Gastrocnemius medialis (tissue), 4 donors: ENCODE measurements around the gene WDR91. TPM values are rescaled to one million over a fixed set of nuclear protein-coding genes. Genes with fewer than 3 reads are reported as not detected.
"Not testable (repeated sequence)": the region's sequence is repeated elsewhere in the genome, so short reads cannot be mapped to it uniquely, and the experiment has no call there.

Source experiments
- ATAC-seq, 2 donors: fragments of 150-250 bp; one replicate each; pipeline ENCODE4 v1.9.1; 2016
- DNase-seq, 2 donors: peaks; one replicate each; pipeline ENCODE4 v3.0.0-alpha.2; 2019
- H3K27ac ChIP-seq, 4 donors: fragments of 200-600 bp; sonication (generic); 1 replicate in 1 of 4; 2 replicates in 3 of 4; pipeline ENCODE4 v1.5.1; 2016 to 2018; ENCODE audit warnings: mild to moderate bottlenecking in 2 of 4, moderate library complexity in 1 of 4
- H3K27me3 ChIP-seq, 3 donors: fragments of 200-600 bp; sonication (generic) in 2 of 3; 1 replicate in 1 of 3; 2 replicates in 2 of 3; pipeline versions ENCODE4 v1.5.1 to v1.6.0; 2016 to 2019; ENCODE audit warnings: mild to moderate bottlenecking in 1 of 3, moderate library complexity in 1 of 3
- H3K36me3 ChIP-seq, 2 donors: fragments of 200-600 bp; sonication (generic) in 1 of 2; one replicate each; pipeline ENCODE4 v1.5.1; 2017 to 2018
- H3K4me1 ChIP-seq, 2 donors: fragments of 200-600 bp; sonication (generic) in 1 of 2; one replicate each; pipeline ENCODE4 v1.5.1; 2016 to 2017; ENCODE audit warnings: mild to moderate bottlenecking in 2 of 2
- H3K4me3 ChIP-seq, 4 donors: fragments of 200-600 bp; sonication (generic) in 3 of 4; 1 replicate in 1 of 4; 2 replicates in 3 of 4; pipeline ENCODE4 v1.5.1; 2016 to 2019; ENCODE audit warnings: mild to moderate bottlenecking in 2 of 4
- H3K9me3 ChIP-seq, 3 donors: fragments of 200-600 bp; sonication (generic) in 2 of 3; 1 replicate in 1 of 3; 2 replicates in 2 of 3; pipeline ENCODE4 v1.5.1; 2016 to 2019
- POLR2A ChIP-seq, 2 donors: fragments of 450-650 bp; IDR thresholded peaks; one replicate each; pipeline ENCODE4 v1.6.1; 2017; ENCODE audit warnings: antibody characterized with exemption in 2 of 2, mild to moderate bottlenecking in 2 of 2, moderate library complexity in 2 of 2
- in situ Hi-C, 4 donors: fragments of 200-750 bp; cut with MboI; loops; one replicate each; pipeline versions ENCODE4 v1.15.0 to v1.8.0; 2017; ENCODE audit warnings: low sequenced_read_pairs in 4 of 4
- intact Hi-C: fragments of 100-400 bp; cut with DNase I; formaldehyde crosslinking; loops from one replicate; pipeline ENCODE4 v1.15.1; 2023; ENCODE audit warnings: low total_unique reads
- total RNA-seq, 4 donors: library from RNA; depleted of rRNA; stranded (reverse); fragments of >200 nt; gene quantifications; one replicate each; pipeline versions ENCODE4 v1.1.0 to v1.2.3, GENCODE V29; 2016
- TF ChIP-seq, protein P1 (sequence below), 5 experiments: fragments of 450-650 bp in 3 of 5; fragments of 200-600 bp in 2 of 5; sonication (generic) in 2 of 5; IDR thresholded peaks in 4 of 5; conservative IDR thresholded peaks in 1 of 5; 1 replicate in 4 of 5; 2 replicates in 1 of 5; pipeline ENCODE4 v1.5.1; 2016 to 2019; ENCODE audit warnings: antibody characterized with exemption in 5 of 5, mild to moderate bottlenecking in 3 of 5, moderate library complexity in 3 of 5

WDR91 gene
- total RNA-seq, 4 donors from 2014 or later = 3.6 to 8.0 (median 6.4) TPM

DNA sequence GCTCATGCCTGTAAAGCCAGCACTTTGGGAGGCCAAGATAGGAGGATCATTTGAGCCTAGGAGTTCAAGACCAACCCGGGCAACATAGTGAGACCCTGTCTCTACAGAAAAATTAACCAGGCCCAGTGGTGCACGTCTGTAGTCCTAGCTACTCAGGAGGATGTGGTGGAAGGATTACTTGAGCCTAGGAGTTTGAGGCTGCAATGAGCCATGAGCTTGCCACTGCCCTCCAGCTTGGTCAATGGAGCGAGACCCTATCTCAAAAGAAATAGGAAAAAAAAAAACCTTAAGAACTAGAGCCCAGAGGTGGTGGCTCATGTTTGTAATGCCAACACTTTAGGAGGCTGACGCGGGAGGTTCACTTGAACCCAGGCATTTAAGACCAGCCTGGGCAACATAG lies 24.5 kb upstream of the WDR91 start:
- H3K9me3 ChIP-seq = no peaks in the 10 kb centered on the region
- no peak overlapping the region for H3K4me3 ChIP-seq
- ATAC-seq (no peak), DNase-seq (no peak)
- no peak for TF ChIP-seq POLR2A (IDR thresholded peaks at IDR 0.05)
- TF ChIP-seq, protein P1, sequence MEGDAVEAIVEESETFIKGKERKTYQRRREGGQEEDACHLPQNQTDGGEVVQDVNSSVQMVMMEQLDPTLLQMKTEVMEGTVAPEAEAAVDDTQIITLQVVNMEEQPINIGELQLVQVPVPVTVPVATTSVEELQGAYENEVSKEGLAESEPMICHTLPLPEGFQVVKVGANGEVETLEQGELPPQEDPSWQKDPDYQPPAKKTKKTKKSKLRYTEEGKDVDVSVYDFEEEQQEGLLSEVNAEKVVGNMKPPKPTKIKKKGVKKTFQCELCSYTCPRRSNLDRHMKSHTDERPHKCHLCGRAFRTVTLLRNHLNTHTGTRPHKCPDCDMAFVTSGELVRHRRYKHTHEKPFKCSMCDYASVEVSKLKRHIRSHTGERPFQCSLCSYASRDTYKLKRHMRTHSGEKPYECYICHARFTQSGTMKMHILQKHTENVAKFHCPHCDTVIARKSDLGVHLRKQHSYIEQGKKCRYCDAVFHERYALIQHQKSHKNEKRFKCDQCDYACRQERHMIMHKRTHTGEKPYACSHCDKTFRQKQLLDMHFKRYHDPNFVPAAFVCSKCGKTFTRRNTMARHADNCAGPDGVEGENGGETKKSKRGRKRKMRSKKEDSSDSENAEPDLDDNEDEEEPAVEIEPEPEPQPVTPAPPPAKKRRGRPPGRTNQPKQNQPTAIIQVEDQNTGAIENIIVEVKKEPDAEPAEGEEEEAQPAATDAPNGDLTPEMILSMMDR (IDR thresholded peaks at IDR 0.05 in 4 of 5, conservative IDR thresholded peaks at IDR 0.05 in 1 of 5) = no peak
- in situ Hi-C loops = loop anchor here in 1 of 4 donors (25.0 kb wide), 1 partner anchor 1099 kb away; the partner anchor contains the start of gene LRGUK
- H3K27me3 ChIP-seq = no peaks in the 10 kb centered on the region
- H3K27ac ChIP-seq = no peak overlapping the region
- H3K4me1 ChIP-seq = no peaks in the 10 kb centered on the region
- H3K36me3 ChIP-seq = no peaks in the 10 kb centered on the region
- intact Hi-C loops = no loop called here

DNA sequence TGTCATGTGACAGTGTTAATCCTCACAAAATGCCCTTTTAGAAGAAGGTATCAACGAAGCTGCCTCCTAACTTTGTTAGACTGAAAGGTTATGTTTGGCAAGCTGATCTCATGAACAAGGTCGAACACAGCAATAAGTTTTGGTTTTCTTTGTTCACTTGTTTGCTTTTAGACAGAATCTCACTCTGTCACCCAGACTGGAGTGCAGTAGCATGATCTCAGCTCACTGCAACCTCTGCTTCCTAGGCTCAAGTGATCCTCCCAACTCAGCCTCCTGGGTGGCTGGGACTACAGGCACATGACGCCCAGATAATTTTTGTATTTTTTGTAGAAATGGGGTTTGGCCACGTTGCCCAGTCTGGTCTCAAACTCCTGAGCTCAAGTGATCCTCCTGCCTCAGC lies 23.4 kb upstream of the WDR91 start:
- no peak for ATAC-seq

DNA sequence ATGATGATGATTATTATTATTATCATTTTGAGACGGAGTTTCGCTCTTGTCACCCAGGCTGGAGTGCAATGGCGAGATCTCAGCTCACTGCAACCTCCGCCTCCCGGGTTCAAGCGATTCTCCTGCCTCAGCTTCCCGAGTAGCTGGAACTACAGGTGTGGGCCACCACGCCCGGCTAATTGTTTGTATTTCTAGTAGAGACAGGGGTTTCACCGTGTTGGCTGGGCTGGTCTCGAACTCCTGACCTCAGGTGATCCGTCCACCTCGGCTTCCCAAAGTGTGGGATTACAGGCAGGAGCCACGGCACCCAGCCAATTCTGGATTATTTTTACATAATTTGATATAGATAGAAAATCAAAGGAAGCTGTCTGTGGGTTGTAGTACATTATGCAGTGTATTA lies 22.8 kb upstream of the WDR91 start:
- H3K36me3 ChIP-seq, H3K9me3 ChIP-seq, DNase-seq, H3K4me3 ChIP-seq, H3K27me3 ChIP-seq, ATAC-seq, H3K4me1 ChIP-seq, intact Hi-C loops, H3K27ac ChIP-seq: not testable (repeated sequence)
- in situ Hi-C loops = loop anchor here in 1 of 4 donors (25.0 kb wide), 1 partner anchor 1097 kb away; the partner anchor contains the start of gene LRGUK

More for the DNA sequence above, 23.4 kb upstream of the WDR91 start:
- Histone ChIP-seq H3K27me3 (no peaks in the 10 kb centered on the region), H3K4me3 (no peak overlapping the region), H3K9me3 (no peaks in the 10 kb centered on the region), H3K27ac (no peak overlapping the region), H3K4me1 (no peaks in the 10 kb centered on the region), H3K36me3 (no peaks in the 10 kb centered on the region)
- DNase-seq = no peak
- TF ChIP-seq POLR2A (IDR thresholded peaks at IDR 0.05) = no peak
- TF ChIP-seq, protein P1 (IDR thresholded peaks at IDR 0.05 in 4 of 5, conservative IDR thresholded peaks at IDR 0.05 in 1 of 5) = no peak
- intact Hi-C loops = no loop called here
- in situ Hi-C loops = loop anchor here in 1 of 4 donors (25.0 kb wide), 1 partner anchor 1097 kb away; the partner anchor contains the start of gene LRGUK

DNA sequence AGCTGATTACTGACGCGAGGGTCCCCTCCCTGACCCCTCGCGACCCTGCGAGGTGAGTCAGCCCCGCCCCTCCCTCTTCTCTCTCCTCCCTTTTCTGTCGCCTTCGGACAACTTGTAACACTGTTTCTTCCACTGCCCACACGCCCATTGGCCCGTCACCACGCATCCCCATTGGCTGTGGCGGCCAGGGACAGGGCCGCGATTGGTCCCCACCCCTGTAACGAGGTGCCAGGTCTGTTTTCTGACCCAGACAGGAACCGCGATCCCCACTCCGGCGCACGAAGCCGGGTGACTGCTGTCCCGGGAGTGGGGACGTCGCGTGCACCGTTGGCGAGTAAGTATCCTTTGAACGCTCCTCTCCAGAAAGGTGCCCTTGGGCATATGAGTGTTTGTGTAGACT lies 22.2 kb upstream of the WDR91 start, which contains the start of gene STRA8:
TSS of gene STRA8 (plus strand) at position 269 of the 400 bp plus-strand sequence. CDS start 6,687 bp downstream, outside the sequence.
- Histone ChIP-seq H3K27ac (no peak within 1 kb of the TSS), H3K36me3 (no peaks in the 10 kb centered on the region), H3K27me3 (no peaks in the 10 kb centered on the region), H3K4me1 (no peaks in the 10 kb centered on the region), H3K4me3 (no peak within 1 kb of the TSS), H3K9me3 (no peaks in the 10 kb centered on the region)
- in situ Hi-C loops = loop anchor here in 1 of 4 donors (25.0 kb wide), 1 partner anchor 1096 kb away; the partner anchor contains the start of gene LRGUK
- DNase-seq (no peak), ATAC-seq (no peak)
- no peak for TF ChIP-seq POLR2A (IDR thresholded peaks at IDR 0.05)
- TF ChIP-seq, protein P1 (IDR thresholded peaks at IDR 0.05 in 4 of 5, conservative IDR thresholded peaks at IDR 0.05 in 1 of 5) = no peak
- intact Hi-C loops = no loop called here

DNA sequence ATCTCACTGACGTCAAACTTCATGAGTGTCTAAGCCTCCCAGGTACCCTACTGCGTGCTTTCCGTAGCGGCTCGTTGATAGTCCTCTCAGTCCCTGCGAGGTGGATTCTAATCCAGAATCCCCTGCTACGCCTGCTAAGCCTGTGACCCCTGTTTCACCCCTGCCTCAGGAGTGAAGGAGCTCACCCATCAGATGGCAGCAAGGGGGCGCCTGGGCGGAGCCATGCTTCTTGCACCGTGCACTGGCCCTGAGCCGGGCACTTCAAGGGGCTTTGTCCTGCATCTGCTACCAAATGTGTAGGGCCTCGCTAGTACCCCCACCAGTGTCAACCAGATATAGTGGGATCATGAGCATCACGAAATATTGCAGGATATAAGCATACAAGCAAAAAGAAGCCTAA lies 21.4 kb upstream of the WDR91 start:
- in situ Hi-C loops = loop anchor here in 1 of 4 donors (25.0 kb wide), 1 partner anchor 1095 kb away; the partner anchor contains the start of gene LRGUK
- H3K4me3 ChIP-seq = no peak overlapping the region
- H3K36me3 ChIP-seq = no peaks in the 10 kb centered on the region
- no peak for ATAC-seq
- H3K27me3 ChIP-seq = no peaks in the 10 kb centered on the region
- H3K9me3 ChIP-seq = no peaks in the 10 kb centered on the region
- no peak overlapping the region for H3K27ac ChIP-seq
- no peaks in the 10 kb centered on the region for H3K4me1 ChIP-seq
- no peak for DNase-seq
- no peak for TF ChIP-seq POLR2A (IDR thresholded peaks at IDR 0.05)
- TF ChIP-seq, protein P1 (IDR thresholded peaks at IDR 0.05 in 4 of 5, conservative IDR thresholded peaks at IDR 0.05 in 1 of 5) = no peak
- intact Hi-C loops = no loop called here
